Osteocyte (in vitro differentiated cells): ENCODE results near the gene NRBP1. TPM values are rescaled to one million over a fixed set of nuclear protein-coding genes. Genes with fewer than 3 reads are reported as not detected.

Source experiments
- total RNA-seq: library from RNA; stranded (reverse); gene quantifications from 2 replicates; pipeline ENCODE4 v1.2.1, GENCODE V29; 2021

Gene NRBP1
- total RNA-seq, 1 donor from 2014 or later: 129 TPM

Other genes starting within 250 kb of the NRBP1 start
- 117 and 125 TPM in 2 replicates for gene ATRAID, start 216.6 kb upstream of the NRBP1 start, total RNA-seq
- gene SLC5A6, start 216.4 kb upstream of the NRBP1 start, total RNA-seq: 33.2 and 33.3 TPM in 2 replicates
- 72.6 and 76.9 TPM in 2 replicates for gene CAD, start 211.3 kb upstream of the NRBP1 start, total RNA-seq
- not detected in 2 replicates for gene SLC30A3, start 165.6 kb upstream of the NRBP1 start, total RNA-seq
- gene DNAJC5G, start 153.2 kb upstream of the NRBP1 start, total RNA-seq: not detected in 2 replicates
- gene TRIM54, start 146.2 kb upstream of the NRBP1 start, total RNA-seq: not detected in 2 replicates
- 2.6 and 4.1 TPM in 2 replicates for gene UCN, start 120.2 kb upstream of the NRBP1 start, total RNA-seq
- 76.0 and 85.5 TPM in 2 replicates for gene MPV17, start 105.5 kb upstream of the NRBP1 start, total RNA-seq
- 57.4 and 59.4 TPM in 2 replicates for gene GTF3C2, start 71.9 kb upstream of the NRBP1 start, total RNA-seq
- 50.0 and 50.4 TPM in 2 replicates for gene EIF2B4, start 58.3 kb upstream of the NRBP1 start, total RNA-seq
- 124 and 134 TPM in 2 replicates for gene SNX17, start 58.0 kb upstream of the NRBP1 start, total RNA-seq
- 15.7 and 19.1 TPM in 2 replicates for gene ZNF513, start 47.9 kb upstream of the NRBP1 start, total RNA-seq
- gene PPM1G, start 19.0 kb upstream of the NRBP1 start, total RNA-seq: 70.7 and 74.2 TPM in 2 replicates
- 2.3 and 3.2 TPM in 2 replicates for gene KRTCAP3, start 13.8 kb downstream of the NRBP1 start, total RNA-seq
- gene IFT172, start 61.1 kb downstream of the NRBP1 start, total RNA-seq: 42.5 and 46.4 TPM in 2 replicates
- gene FNDC4, start 66.6 kb downstream of the NRBP1 start, total RNA-seq: 9.6 and 10.5 TPM in 2 replicates
- gene GCKR, start 68.2 kb downstream of the NRBP1 start, total RNA-seq: not detected in 2 replicates
- gene ZNF512, start 154.4 kb downstream of the NRBP1 start, total RNA-seq: 43.6 and 52.5 TPM in 2 replicates
- 2.1 and 2.5 TPM in 2 replicates for gene CCDC121, start 200.4 kb downstream of the NRBP1 start, total RNA-seq
- gene GPN1, start 200.4 kb downstream of the NRBP1 start, total RNA-seq: 28.6 and 28.8 TPM in 2 replicates
- 37.9 and 41.2 TPM in 2 replicates for gene SUPT7L, start 235.0 kb downstream of the NRBP1 start, total RNA-seq
- 20.5 and 20.7 TPM in 2 replicates for gene SLC4A1AP, start 235.3 kb downstream of the NRBP1 start, total RNA-seq